Aorta (tissue), 5 donors: ENCODE data around the gene SEPTIN12. TPM values are rescaled to one million over a fixed set of nuclear protein-coding genes. Genes with fewer than 3 reads are reported as not detected.
A peak's percentile ranks its signal among the peaks of the same experiment; 100 is the strongest.

Source experiments
- ATAC-seq: fragments of 200-7000 bp; cut with Tn5 transposase; one replicate; pipeline ENCODE4 v1.9.1; 2022; ENCODE audit warnings: moderate library complexity; ENCODE audit not compliant: low FRiP score
- DNase-seq, 2 donors: peaks; one replicate each; pipeline ENCODE4 v3.0.0-alpha.2; 2020
- H3K27ac ChIP-seq, 2 donors: one replicate each; pipeline ENCODE4 v1.5.1; 2013; ENCODE audit warnings: low read length in 2 of 2, mild to moderate bottlenecking in 2 of 2, moderate library complexity in 2 of 2, control low read depth in 1 of 2, inconsistent platforms in 1 of 2, low read depth in 1 of 2
- H3K27me3 ChIP-seq, 2 donors: one replicate each; pipeline ENCODE4 v1.6.1; 2013; ENCODE audit warnings: control low read depth in 1 of 2, low read length in 1 of 2, mild to moderate bottlenecking in 1 of 2, moderate library complexity in 1 of 2; ENCODE audit not compliant: insufficient read depth in 2 of 2, control insufficient read depth in 1 of 2
- H3K36me3 ChIP-seq, 2 donors: one replicate each; pipeline ENCODE4 v1.6.1; 2013; ENCODE audit warnings: control low read depth in 1 of 2, low read length in 1 of 2, mild to moderate bottlenecking in 1 of 2; ENCODE audit not compliant: insufficient read depth in 2 of 2, control insufficient read depth in 1 of 2
- H3K4me1 ChIP-seq, 2 donors: one replicate each; pipeline ENCODE4 v1.6.1; 2013; ENCODE audit warnings: low read length in 2 of 2, control low read depth in 1 of 2, mild to moderate bottlenecking in 1 of 2, moderate library complexity in 1 of 2; ENCODE audit not compliant: insufficient read depth in 2 of 2, control insufficient read depth in 1 of 2
- H3K4me3 ChIP-seq, 2 donors: one replicate each; pipeline ENCODE4 v1.5.1; 2013; ENCODE audit warnings: low read length in 2 of 2, control low read depth in 1 of 2, mild to moderate bottlenecking in 1 of 2
- H3K9me3 ChIP-seq: one replicate; pipeline ENCODE4 v1.6.1; 2013; ENCODE audit warnings: mild to moderate bottlenecking, low read length; ENCODE audit not compliant: control insufficient read depth
- WGBS, 2 donors: extraction: QIAGEN DNeasy Blood & Tissue Kit; methylation state at CpG; one replicate each; pipeline ENCODE4 v1.1.7; 2013; 5-methylcytosine and 5-hydroxymethylcytosine counted together
- intact Hi-C, 2 donors: fragments of 100-400 bp; cut with DNase I; formaldehyde crosslinking; loops; one replicate each; pipeline versions ENCODE4 v1.14.2 to v1.15.0; 2022
- polyA plus RNA-seq, 2 donors: library from polyadenylated mRNA; stranded (reverse); fragments of 200-250 nt; gene quantifications; one replicate each; pipeline ENCODE4 v1.2.3, GENCODE V29; 2013
- total RNA-seq, 2 donors: library from RNA; stranded (reverse); fragmentation: NEBNext Ultra II Directional; extraction: Animal tissue kit (Norgen Biotek cat#: 25700); gene quantifications; one replicate each; pipeline ENCODE4 v1.2.1, GENCODE V29; 2021
- donor health status: healthy with polysubstance abuse.
- donor health status: Bipolar disorder and iron deficiency.
- donor health status: DM: no; HTN: no; CAD: no.
- donor health status: DM: no; HTN: no; CAD: no.
- donor health status: DM: yes; HTN: yes; CAD: no.

SEPTIN12 gene
- total and polyA plus RNA-seq, 4 donors = not detected

GRCh38 chr16:4733747-4734062 lies 54.4 kb downstream of the SEPTIN12 start:
- no peaks in the 10 kb centered on the region for H3K36me3 ChIP-seq
- no peaks in the 10 kb centered on the region for H3K27me3 ChIP-seq
- no peak overlapping the region for H3K27ac ChIP-seq
- ATAC-seq (no peak), DNase-seq (no peak)
- no peaks in the 10 kb centered on the region for H3K9me3 ChIP-seq
- WGBS, 2 donors = 0 to 1% methylated on average over 19 of the region's 19 CpGs
- intact Hi-C loops = loop anchor here in 1 of 2 donors (1.0 kb wide), 1 partner anchor 69 kb away; the partner anchor contains the start of gene ROGDI
- H3K4me3 ChIP-seq = peak overlapping the region; percentile 64 to 84
- H3K4me1 ChIP-seq = no peaks in the 10 kb centered on the region

GRCh38 chr16:4733211-4733742 lies 54.9 kb downstream of the SEPTIN12 start:
- ATAC-seq = no peak
- no peak for DNase-seq
- H3K27ac ChIP-seq = no peak overlapping the region
- 26 to 31% methylated on average over 17 of the region's 17 CpGs for WGBS, 2 donors
- no peaks in the 10 kb centered on the region for H3K4me1 ChIP-seq
- intact Hi-C loops = no loop called here
- no peaks in the 10 kb centered on the region for H3K36me3 ChIP-seq
- H3K4me3 ChIP-seq = peak overlapping the region; percentile 64 to 84
- no peaks in the 10 kb centered on the region for H3K9me3 ChIP-seq
- no peaks in the 10 kb centered on the region for H3K27me3 ChIP-seq

DNA sequence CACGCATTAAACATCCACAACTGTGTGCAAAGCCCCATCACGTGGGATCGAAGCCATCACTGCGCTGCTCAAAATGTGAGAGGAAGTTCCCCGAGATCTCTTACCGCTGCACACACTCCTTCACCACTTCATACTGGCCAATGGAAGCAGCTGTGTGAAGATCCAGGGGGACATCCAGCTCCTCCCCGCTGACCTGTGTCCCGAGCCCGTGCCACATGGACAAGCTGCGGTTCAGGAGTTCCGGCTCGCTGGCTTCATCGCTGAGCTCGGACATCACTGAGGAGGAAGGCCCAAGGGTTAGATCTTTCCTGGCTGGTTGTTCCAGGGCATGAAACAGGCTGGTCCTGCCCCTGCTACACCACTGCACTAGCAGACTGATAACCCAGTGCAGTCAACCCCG lies 58.3 kb downstream of the SEPTIN12 start:
- 93% methylated on average over 15 of the region's 15 CpGs for WGBS, 2 donors
- DNase-seq (peak in 1 of 2 donors; percentile 16), ATAC-seq (no peak)
- Histone ChIP-seq H3K36me3 (peaks cover 0 to 6% of the 10 kb centered on the region in 2 donors), H3K9me3 (no peaks in the 10 kb centered on the region), H3K27ac (no peak overlapping the region), H3K27me3 (no peaks in the 10 kb centered on the region), H3K4me3 (no peak overlapping the region), H3K4me1 (no peaks in the 10 kb centered on the region)
- intact Hi-C loops = no loop called here

DNA sequence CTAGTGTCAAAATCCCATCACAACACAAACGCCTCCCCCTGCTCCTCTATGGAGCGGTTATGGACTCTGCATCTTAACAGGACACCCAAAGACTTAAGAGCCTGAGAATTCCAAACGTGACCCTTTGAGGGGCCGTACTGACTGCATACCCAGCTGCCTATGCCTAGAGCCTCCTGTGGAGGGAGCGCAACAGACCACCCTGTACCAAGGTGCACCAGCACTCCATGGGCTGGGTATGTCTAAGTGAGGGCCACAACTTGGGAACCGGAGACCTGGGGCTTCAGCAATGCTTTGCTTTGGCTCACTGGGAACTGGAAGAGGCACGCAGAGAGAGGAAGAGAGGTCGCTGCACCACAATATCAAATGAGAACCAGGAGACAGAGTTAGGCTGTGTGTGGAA lies 59.5 kb downstream of the SEPTIN12 start:
- intact Hi-C loops = no loop called here
- no peak overlapping the region for H3K27ac ChIP-seq
- H3K9me3 ChIP-seq = no peaks in the 10 kb centered on the region
- H3K36me3 ChIP-seq = peaks cover 2 to 6% of the 10 kb centered on the region in 2 donors
- 93% methylated on average over 8 of the region's 8 CpGs for WGBS, 2 donors
- no peaks in the 10 kb centered on the region for H3K27me3 ChIP-seq
- no peak for DNase-seq
- H3K4me1 ChIP-seq = no peaks in the 10 kb centered on the region
- no peak for ATAC-seq
- H3K4me3 ChIP-seq = no peak overlapping the region

Other genes starting within 250 kb of the SEPTIN12 start
- gene CDIP1, start 249.6 kb downstream of the SEPTIN12 start, total RNA-seq = 10 to 100 TPM; 23.6 to 34.7 TPM
- gene CDIP1, start 249.6 kb downstream of the SEPTIN12 start, polyA plus RNA-seq = 10 to 100 TPM; 12.5 to 18.4 TPM
- under 1 TPM; 0.13 to 0.24 TPM for gene C16orf96, start 232.0 kb downstream of the SEPTIN12 start, total RNA-seq
- not detected for gene C16orf96, start 232.0 kb downstream of the SEPTIN12 start, polyA plus RNA-seq
- gene UBALD1, start 173.5 kb downstream of the SEPTIN12 start, total RNA-seq = 10 to 100 TPM; 20.4 to 21.2 TPM
- gene UBALD1, start 173.5 kb downstream of the SEPTIN12 start, polyA plus RNA-seq = 10 to 100 TPM; 11.1 to 32.3 TPM
- gene MGRN1, start 163.5 kb downstream of the SEPTIN12 start, total RNA-seq = 10 to 100 TPM; 64.3 to 77.7 TPM
- gene MGRN1, start 163.5 kb downstream of the SEPTIN12 start, polyA plus RNA-seq = 10 to 100 TPM; 15.4 to 21.5 TPM
- 10 to 100 TPM; 11.1 to 16.2 TPM for gene NUDT16L1, start 94.8 kb downstream of the SEPTIN12 start, total RNA-seq
- 10 to 100 TPM; 25.2 to 28.3 TPM for gene NUDT16L1, start 94.8 kb downstream of the SEPTIN12 start, polyA plus RNA-seq
- gene ANKS3, start 54.1 kb downstream of the SEPTIN12 start, total RNA-seq = 10 to 100 TPM; 21.7 to 36.7 TPM
- gene ANKS3, start 54.1 kb downstream of the SEPTIN12 start, polyA plus RNA-seq = 10 to 100 TPM in 1 of 2 donors, 1 to 10 TPM in 1; 6.3 to 79.5 TPM
- gene DNAAF8, start 53.8 kb downstream of the SEPTIN12 start, total RNA-seq = under 1 TPM in 1 of 2 donors, not detected in 1; 0.24 TPM
- gene DNAAF8, start 53.8 kb downstream of the SEPTIN12 start, polyA plus RNA-seq = under 1 TPM in 1 of 2 donors, not detected in 1; 0.49 TPM
- 10 to 100 TPM; 13.0 to 17.0 TPM for gene ZNF500, start 21.2 kb downstream of the SEPTIN12 start, total RNA-seq
- 10 to 100 TPM in 1 of 2 donors, 1 to 10 TPM in 1; 1.9 to 13.0 TPM for gene ZNF500, start 21.2 kb downstream of the SEPTIN12 start, polyA plus RNA-seq
- gene SMIM22, start 7.0 kb upstream of the SEPTIN12 start, total RNA-seq = not detected
- 10 to 100 TPM in 1 of 2 donors, under 1 TPM in 1; 0.51 to 97.9 TPM for gene SMIM22, start 7.0 kb upstream of the SEPTIN12 start, polyA plus RNA-seq
- 10 to 100 TPM; 11.4 to 14.8 TPM for gene ROGDI, start 14.3 kb upstream of the SEPTIN12 start, total RNA-seq
- 10 to 100 TPM; 23.8 to 42.9 TPM for gene ROGDI, start 14.3 kb upstream of the SEPTIN12 start, polyA plus RNA-seq
- 10 to 100 TPM; 70.2 to 73.2 TPM for gene GLYR1, start 58.9 kb upstream of the SEPTIN12 start, total RNA-seq
- 10 to 100 TPM; 33.3 to 47.7 TPM for gene GLYR1, start 58.9 kb upstream of the SEPTIN12 start, polyA plus RNA-seq
- gene UBN1, start 59.1 kb upstream of the SEPTIN12 start, total RNA-seq = 10 to 100 TPM; 23.0 to 33.2 TPM
- 1 to 10 TPM; 7.8 to 8.1 TPM for gene UBN1, start 59.1 kb upstream of the SEPTIN12 start, polyA plus RNA-seq
- gene PPL, start 148.8 kb upstream of the SEPTIN12 start, total RNA-seq = 10 to 100 TPM; 11.9 to 22.9 TPM
- gene PPL, start 148.8 kb upstream of the SEPTIN12 start, polyA plus RNA-seq = 10 to 100 TPM in 1 of 2 donors, 1 to 10 TPM in 1; 5.9 to 23.9 TPM
- under 1 TPM; 0.29 to 0.90 TPM for gene SEC14L5, start 170.0 kb upstream of the SEPTIN12 start, total RNA-seq
- under 1 TPM in 1 of 2 donors, not detected in 1; 0.26 TPM for gene SEC14L5, start 170.0 kb upstream of the SEPTIN12 start, polyA plus RNA-seq
- 10 to 100 TPM in 1 of 2 donors, 1 to 10 TPM in 1; 5.4 to 10.9 TPM for gene NAGPA, start 245.6 kb upstream of the SEPTIN12 start, total RNA-seq
- gene NAGPA, start 245.6 kb upstream of the SEPTIN12 start, polyA plus RNA-seq = 1 to 10 TPM; 4.0 to 9.7 TPM